Activated T-cell treated with anti-CD3 and anti-CD28 coated beads, Interleukin-2, amount 50 U/mL, for 24 hours (primary cell): ENCODE data around the gene CADPS2.

ENCODE experiments used
- DNase-seq: peaks from one replicate; pipeline ENCODE4 v3.0.0-alpha.2; 2020
- H3K27ac Mint-ChIP-seq: 2 replicates; pipeline ENCODE4 v1.8.0; 2020; ENCODE audit warnings: mild to moderate bottlenecking, mixed read lengths
- H3K27me3 Mint-ChIP-seq: 2 replicates; pipeline ENCODE4 v1.8.0; 2020; ENCODE audit warnings: mixed read lengths
- H3K36me3 Mint-ChIP-seq: 2 replicates; pipeline ENCODE4 v1.8.0; 2020; ENCODE audit warnings: low read depth, mixed read lengths
- H3K4me1 Mint-ChIP-seq: 2 replicates; pipeline ENCODE4 v1.8.0; 2020; ENCODE audit warnings: low read depth, mixed read lengths
- H3K4me3 Mint-ChIP-seq: 2 replicates; pipeline ENCODE4 v1.8.0; 2020; ENCODE audit warnings: mild to moderate bottlenecking, moderate library complexity, mixed read lengths
- H3K9me3 Mint-ChIP-seq: 2 replicates; pipeline ENCODE4 v1.8.0; 2020; ENCODE audit warnings: mixed read lengths

CADPS2 gene

GRCh38 chr7:122886357-122887081 lies at the start of gene CADPS2:
TSS of gene CADPS2 (minus strand) at chr7:122886460. CDS start at chr7:122886337, 123 bp downstream.
- Mint-ChIP-seq H3K27me3 (peaks cover 68% of the 10 kb centered on the region), H3K4me1 (peaks cover 10% of the 10 kb centered on the region)
- peak; percentile 36 for DNase-seq

GRCh38 chr7:122935620-122936019 lies 49.4 kb upstream of the CADPS2 start:
- Mint-ChIP-seq H3K9me3 (peaks cover 9% of the 10 kb centered on the region), H3K4me1 (no peaks in the 10 kb centered on the region), H3K36me3 (no peaks in the 10 kb centered on the region), H3K27me3 (no peaks in the 10 kb centered on the region), H3K27ac (no peak overlapping the region), H3K4me3 (no peak overlapping the region)
- no peak for DNase-seq

More at GRCh38 chr7:122886357-122887081, at the start of gene CADPS2:
- no peak within 1 kb of the TSS for H3K27ac Mint-ChIP-seq
- H3K4me3 Mint-ChIP-seq = peak within 1 kb of the TSS; percentile 33
- H3K9me3 Mint-ChIP-seq = no peaks in the 10 kb centered on the region
- H3K36me3 Mint-ChIP-seq = no peaks in the 10 kb centered on the region

GRCh38 chr7:122919643-122920181 lies 33.5 kb upstream of the CADPS2 start:
- Mint-ChIP-seq H3K27me3 (no peaks in the 10 kb centered on the region), H3K4me1 (no peaks in the 10 kb centered on the region), H3K27ac (no peak overlapping the region), H3K9me3 (no peaks in the 10 kb centered on the region), H3K36me3 (no peaks in the 10 kb centered on the region), H3K4me3 (no peak overlapping the region)
- DNase-seq = no peak

- no peak overlapping the region for H3K4me3 Mint-ChIP-seq
- H3K36me3 Mint-ChIP-seq = no peaks in the 10 kb centered on the region
- no peak for DNase-seq
- H3K4me1 Mint-ChIP-seq = no peaks in the 10 kb centered on the region
- no peaks in the 10 kb centered on the region for H3K27me3 Mint-ChIP-seq
- peaks cover 4% of the 10 kb centered on the region for H3K9me3 Mint-ChIP-seq
- no peak overlapping the region for H3K27ac Mint-ChIP-seq
Measured at GRCh38 chr7:122914812-122915211, 28.6 kb upstream of the CADPS2 start.

- H3K27me3 Mint-ChIP-seq = no peaks in the 10 kb centered on the region
- no peak overlapping the region for H3K4me3 Mint-ChIP-seq
- no peak overlapping the region for H3K27ac Mint-ChIP-seq
- H3K36me3 Mint-ChIP-seq = no peaks in the 10 kb centered on the region
- H3K4me1 Mint-ChIP-seq = no peaks in the 10 kb centered on the region
- DNase-seq = no peak
- peaks cover 4% of the 10 kb centered on the region for H3K9me3 Mint-ChIP-seq
Measured at GRCh38 chr7:122913608-122914007, 27.3 kb upstream of the CADPS2 start.

- Mint-ChIP-seq H3K9me3 (no peaks in the 10 kb centered on the region), H3K36me3 (no peaks in the 10 kb centered on the region), H3K4me3 (no peak overlapping the region), H3K4me1 (no peaks in the 10 kb centered on the region), H3K27me3 (no peaks in the 10 kb centered on the region), H3K27ac (no peak overlapping the region)
- DNase-seq = no peak
Measured at GRCh38 chr7:122902751-122903495, 16.7 kb upstream of the CADPS2 start.

GRCh38 chr7:122901250-122901649 lies 15.0 kb upstream of the CADPS2 start:
- no peaks in the 10 kb centered on the region for H3K36me3 Mint-ChIP-seq
- H3K4me1 Mint-ChIP-seq = no peaks in the 10 kb centered on the region
- H3K9me3 Mint-ChIP-seq = no peaks in the 10 kb centered on the region
- no peak overlapping the region for H3K4me3 Mint-ChIP-seq
- no peak for DNase-seq
- H3K27me3 Mint-ChIP-seq = no peaks in the 10 kb centered on the region
- H3K27ac Mint-ChIP-seq = no peak overlapping the region

- DNase-seq = no peak
- Mint-ChIP-seq H3K4me1 (no peaks in the 10 kb centered on the region), H3K27ac (no peak overlapping the region), H3K27me3 (no peaks in the 10 kb centered on the region), H3K4me3 (no peak overlapping the region), H3K9me3 (no peaks in the 10 kb centered on the region), H3K36me3 (no peaks in the 10 kb centered on the region)
Measured at GRCh38 chr7:122896509-122896908, 10.2 kb upstream of the CADPS2 start.

- Mint-ChIP-seq H3K27ac (no peak overlapping the region), H3K9me3 (no peaks in the 10 kb centered on the region), H3K27me3 (peaks cover 10% of the 10 kb centered on the region), H3K4me1 (no peaks in the 10 kb centered on the region), H3K36me3 (no peaks in the 10 kb centered on the region), H3K4me3 (no peak overlapping the region)
- no peak for DNase-seq
Measured at GRCh38 chr7:122893486-122893885, 7.2 kb upstream of the CADPS2 start.

- DNase-seq = no peak
- no peaks in the 10 kb centered on the region for H3K9me3 Mint-ChIP-seq
- H3K4me1 Mint-ChIP-seq = peaks cover 10% of the 10 kb centered on the region
- peaks cover 49% of the 10 kb centered on the region for H3K27me3 Mint-ChIP-seq
- H3K27ac Mint-ChIP-seq = no peak overlapping the region
- no peak overlapping the region for H3K4me3 Mint-ChIP-seq
- H3K36me3 Mint-ChIP-seq = no peaks in the 10 kb centered on the region
Measured at GRCh38 chr7:122889116-122889515, 2.9 kb upstream of the CADPS2 start.

- no peak for DNase-seq
- Mint-ChIP-seq H3K36me3 (no peaks in the 10 kb centered on the region), H3K27ac (no peak overlapping the region), H3K4me1 (peaks cover 10% of the 10 kb centered on the region), H3K9me3 (no peaks in the 10 kb centered on the region), H3K27me3 (peaks cover 58% of the 10 kb centered on the region), H3K4me3 (no peak overlapping the region)
Measured at GRCh38 chr7:122887848-122888247, 1.6 kb upstream of the CADPS2 start.

- H3K36me3 Mint-ChIP-seq = no peaks in the 10 kb centered on the region
- H3K27ac Mint-ChIP-seq = no peak overlapping the region
- no peak overlapping the region for H3K4me3 Mint-ChIP-seq
- peaks cover 64% of the 10 kb centered on the region for H3K27me3 Mint-ChIP-seq
- H3K4me1 Mint-ChIP-seq = peaks cover 10% of the 10 kb centered on the region
- DNase-seq = no peak
- no peaks in the 10 kb centered on the region for H3K9me3 Mint-ChIP-seq
Measured at GRCh38 chr7:122887198-122887597, 938 bp upstream of the CADPS2 start.

GRCh38 chr7:122885583-122886356 lies 490 bp downstream of the CADPS2 start:
- DNase-seq = no peak
- Mint-ChIP-seq H3K27ac (no peak overlapping the region), H3K9me3 (no peaks in the 10 kb centered on the region), H3K4me1 (peaks cover 10% of the 10 kb centered on the region), H3K4me3 (peak overlapping the region; percentile 33), H3K36me3 (no peaks in the 10 kb centered on the region), H3K27me3 (peaks cover 70% of the 10 kb centered on the region)

GRCh38 chr7:122884186-122884585 lies 2.1 kb downstream of the CADPS2 start:
- Mint-ChIP-seq H3K9me3 (no peaks in the 10 kb centered on the region), H3K36me3 (no peaks in the 10 kb centered on the region), H3K27me3 (peaks cover 64% of the 10 kb centered on the region), H3K4me3 (no peak overlapping the region), H3K27ac (no peak overlapping the region), H3K4me1 (peaks cover 10% of the 10 kb centered on the region)
- DNase-seq = no peak
